Measurements from ENCODE around the gene WDR87.

GRCh38 chr19:37886571-37886970 is 19.8 kb downstream of the WDR87 start:
- no peak for TF ChIP-seq CTCF (IDR thresholded peaks at IDR 0.05)
- no peak for TF ChIP-seq EZH2 (IDR thresholded peaks at IDR 0.05)

All from neural progenitor cell (in vitro differentiated cells).